HG03108 (cell line): ENCODE results near the gene DDI2.
"Not testable (repeated sequence)": the region's sequence is repeated elsewhere in the genome, so short reads cannot be mapped to it uniquely, and the experiment has no call there.

Experiments
- ATAC-seq: cut with Tn5 transposase; IDR thresholded peaks from one replicate; pipeline ENCODE4 v1.9.1; 2021; ENCODE audit warnings: moderate library complexity; ENCODE audit not compliant: unreplicated experiment

The DDI2 gene

DNA sequence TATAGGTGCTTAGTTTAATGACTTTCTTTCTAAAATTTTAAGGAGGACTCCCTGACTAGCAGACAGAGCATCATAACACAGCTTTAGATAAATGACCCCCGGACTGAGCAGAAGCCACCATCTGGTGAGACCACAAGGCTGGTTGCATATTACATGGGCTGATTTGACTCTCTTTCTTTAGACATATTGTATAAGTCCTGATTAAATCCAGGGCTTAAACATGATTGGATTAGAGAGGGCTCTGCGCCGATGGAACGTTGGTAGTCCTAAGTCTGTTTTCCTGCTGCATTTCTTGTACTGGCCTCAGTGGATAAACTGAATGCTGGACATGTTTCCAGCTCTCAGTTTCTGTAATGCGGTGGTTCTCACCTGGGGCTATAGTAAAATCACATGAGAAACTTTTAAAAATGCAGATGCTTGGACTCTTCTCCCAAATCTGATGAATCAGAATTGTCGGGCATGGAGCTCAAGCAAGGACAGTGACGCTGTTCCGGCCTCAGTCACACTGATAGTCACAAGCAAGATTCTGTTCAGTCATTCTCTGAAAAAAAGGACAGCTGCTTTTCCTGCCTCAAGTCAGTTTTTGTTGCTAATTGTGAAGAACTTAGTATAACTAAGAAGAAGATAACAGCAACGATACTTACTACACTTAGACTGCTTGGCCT, 16.6 kb downstream of the DDI2 start:
- no peak for ATAC-seq

DNA sequence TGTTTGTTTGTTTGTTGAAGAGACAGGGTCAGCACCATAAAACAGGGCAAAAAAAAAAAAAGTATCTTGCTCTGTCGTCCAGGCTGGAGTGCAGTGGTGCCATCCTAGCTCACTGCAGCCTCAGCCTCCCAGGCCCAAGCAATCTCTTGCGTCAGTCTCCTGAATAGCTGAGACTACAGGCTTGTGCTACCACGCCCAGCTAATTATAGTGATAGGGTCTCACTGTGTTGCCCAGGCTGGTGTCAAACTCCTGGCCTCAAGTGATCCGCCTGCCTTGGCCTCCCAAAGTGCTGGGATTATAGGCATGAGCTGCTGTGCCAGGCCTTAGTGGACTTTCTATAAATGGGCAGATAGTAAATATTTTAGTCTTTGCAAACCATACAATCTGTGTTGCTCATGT, 19.2 kb downstream of the DDI2 start:
- no peak for ATAC-seq

DNA sequence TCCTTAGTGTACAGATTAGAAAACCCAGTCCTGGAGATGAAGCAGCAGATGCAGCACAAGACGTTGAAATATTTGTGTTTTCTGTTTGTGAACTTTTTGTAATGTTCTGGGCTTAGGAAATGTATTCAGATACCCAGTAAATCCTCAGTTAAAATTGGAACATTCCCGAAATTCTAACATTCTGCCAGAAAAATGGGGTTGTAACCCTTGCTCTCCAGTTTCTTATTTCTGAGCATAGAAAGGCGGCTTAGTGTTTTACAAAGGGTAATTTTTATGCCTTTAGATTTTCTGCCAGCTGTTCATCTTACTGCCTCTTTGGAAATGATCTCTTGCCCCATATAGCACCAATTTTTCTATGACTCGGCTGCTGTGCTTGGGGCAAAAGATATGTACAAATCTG, 20.6 kb downstream of the DDI2 start:
- ATAC-seq = no peak

DNA sequence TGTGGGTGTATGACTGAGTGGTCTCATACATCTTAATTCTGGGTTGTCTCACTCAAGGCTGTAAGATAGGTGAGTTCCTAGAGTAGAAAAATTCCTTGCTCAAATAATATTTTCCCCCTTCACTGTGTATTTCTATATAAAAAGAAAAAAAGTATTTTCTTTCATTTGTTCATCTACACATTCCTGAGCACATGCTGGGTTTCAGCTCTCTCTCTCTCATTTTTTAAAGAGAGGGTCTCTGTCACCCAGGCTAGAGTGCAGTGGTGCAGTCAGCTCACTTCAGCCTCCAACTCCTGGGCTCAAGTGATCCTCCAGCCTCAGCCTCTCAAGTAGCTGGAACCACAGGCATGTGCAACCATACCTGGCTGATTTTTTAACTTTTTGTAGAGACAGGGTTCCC, 22.0 kb downstream of the DDI2 start:
- ATAC-seq = no peak

DNA sequence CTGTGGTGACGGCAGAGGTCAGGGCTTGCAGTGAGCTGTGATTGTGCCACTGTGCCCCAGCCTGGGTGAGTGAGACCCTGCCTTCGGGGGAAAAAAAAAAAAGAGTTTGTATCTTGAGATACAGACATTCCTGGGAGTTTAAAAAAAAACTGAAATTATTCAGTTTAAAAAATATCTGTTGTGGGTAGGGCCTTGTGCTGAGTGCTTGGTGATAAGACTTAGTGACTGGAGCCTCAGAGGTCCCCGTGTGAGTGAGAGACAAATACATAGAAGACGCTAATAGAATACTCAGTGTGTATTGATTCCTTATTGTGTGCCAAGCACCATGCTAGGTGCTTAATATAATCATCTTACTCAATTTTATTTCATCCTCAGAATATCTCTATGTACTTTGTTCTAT, 22.7 kb downstream of the DDI2 start:
- ATAC-seq = no peak

DNA sequence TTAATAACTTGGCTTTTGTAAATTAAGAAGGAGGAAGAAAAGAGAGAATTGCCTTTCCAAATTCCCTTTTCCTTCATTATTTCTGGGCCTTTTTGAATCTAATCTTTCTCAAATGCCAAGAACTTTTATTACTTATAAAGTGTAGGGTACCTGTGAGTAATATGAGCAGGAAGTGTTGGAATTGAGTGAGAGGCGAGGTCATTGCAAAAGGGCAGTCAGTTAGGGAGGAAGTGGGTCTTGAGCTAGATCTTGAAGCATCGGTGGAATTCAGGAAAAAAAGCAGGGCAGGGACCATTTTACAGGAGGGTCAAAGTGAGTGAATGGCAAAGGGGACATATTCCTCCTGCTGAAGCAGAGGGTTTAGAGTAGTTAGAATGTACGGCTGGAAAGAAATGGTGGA, 23.4 kb downstream of the DDI2 start:
- no peak for ATAC-seq

DNA sequence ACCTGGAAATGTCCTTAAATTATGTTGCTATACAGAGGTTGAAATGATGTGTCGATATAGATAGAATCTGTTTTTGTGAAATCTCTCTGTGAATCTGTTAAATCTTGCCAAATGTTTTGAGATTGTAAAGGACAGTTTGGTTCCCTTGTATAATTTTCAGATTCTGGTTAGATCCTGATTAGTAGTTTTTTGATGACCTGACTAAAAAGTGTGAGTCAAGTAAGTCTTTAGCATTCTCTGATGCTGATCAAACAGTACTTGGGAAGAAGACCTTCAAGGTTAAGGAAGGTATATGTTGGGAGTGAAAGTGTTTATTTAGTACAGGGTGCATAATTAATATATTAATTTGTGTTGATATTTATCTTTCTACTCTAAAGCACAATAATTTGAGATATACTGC, 32.7 kb downstream of the DDI2 start:
- ATAC-seq = no peak

DNA sequence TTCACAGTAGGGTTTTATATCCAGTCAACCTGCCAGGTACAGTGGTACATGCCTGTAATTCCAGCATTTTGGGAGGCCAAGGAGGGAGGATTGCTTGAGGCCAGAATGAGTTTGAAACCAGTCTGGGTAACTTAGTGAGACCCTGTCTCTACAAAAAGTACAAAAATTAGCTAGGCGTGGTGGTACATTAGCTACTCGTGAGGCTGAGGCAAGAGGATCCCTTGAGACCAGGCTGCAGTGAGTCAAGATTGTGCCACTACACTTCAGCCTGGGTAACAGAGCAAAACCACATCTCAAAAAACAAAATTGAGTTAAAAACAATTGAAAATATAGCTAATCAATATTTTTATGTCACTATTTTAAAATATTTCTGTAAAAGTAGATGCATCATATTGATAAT, 33.2 kb downstream of the DDI2 start:
- ATAC-seq = no peak

DNA sequence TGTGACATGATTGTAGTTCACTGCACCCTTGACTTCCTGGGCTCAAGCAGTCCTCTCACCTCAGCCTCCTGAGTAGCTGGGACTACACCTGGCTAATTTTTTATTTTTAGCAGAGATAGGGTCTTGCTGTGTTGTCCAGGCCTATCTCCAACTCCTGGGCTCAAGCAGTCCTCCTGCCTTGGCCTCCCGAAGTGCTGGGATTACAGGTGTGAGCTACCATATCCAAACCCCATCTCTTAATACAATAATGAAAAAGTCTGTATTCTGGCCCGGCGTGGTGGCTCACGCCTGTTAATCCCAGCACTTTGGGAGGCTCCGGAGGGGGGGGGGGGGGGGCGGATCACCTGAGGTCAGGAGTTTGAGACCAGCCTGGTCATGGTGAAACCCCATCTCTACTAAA, 34.9 kb downstream of the DDI2 start:
- ATAC-seq = not testable (repeated sequence)

DNA sequence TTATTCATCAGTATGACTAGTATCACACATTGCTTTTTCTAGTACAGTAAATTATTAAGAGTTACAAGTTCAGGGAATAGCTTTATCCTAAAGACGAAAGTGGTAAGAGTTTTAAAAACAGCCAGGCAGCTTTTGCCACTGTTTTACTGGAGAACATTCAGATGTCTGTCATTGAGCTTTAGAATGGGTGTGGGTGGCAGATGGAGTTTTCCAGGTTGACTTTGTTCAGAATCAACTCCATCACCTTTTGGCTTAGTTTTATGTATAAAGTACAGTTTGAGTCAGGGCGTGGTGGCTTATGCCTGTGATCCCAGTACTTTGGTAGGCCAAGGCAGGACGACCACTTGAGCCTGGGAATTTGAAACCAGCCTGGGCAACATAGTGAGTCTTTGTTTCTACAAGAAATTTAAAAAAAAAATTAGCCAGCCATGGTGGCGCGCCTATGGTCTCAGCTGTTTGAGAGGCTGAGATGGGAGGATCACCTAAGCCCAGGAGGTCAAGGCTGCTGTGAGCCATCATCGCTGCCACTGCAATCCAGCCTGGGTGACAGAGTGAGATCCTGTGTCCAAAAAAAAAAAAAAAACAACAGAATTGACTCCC, 36.9 kb downstream of the DDI2 start:
- ATAC-seq = no peak

DNA sequence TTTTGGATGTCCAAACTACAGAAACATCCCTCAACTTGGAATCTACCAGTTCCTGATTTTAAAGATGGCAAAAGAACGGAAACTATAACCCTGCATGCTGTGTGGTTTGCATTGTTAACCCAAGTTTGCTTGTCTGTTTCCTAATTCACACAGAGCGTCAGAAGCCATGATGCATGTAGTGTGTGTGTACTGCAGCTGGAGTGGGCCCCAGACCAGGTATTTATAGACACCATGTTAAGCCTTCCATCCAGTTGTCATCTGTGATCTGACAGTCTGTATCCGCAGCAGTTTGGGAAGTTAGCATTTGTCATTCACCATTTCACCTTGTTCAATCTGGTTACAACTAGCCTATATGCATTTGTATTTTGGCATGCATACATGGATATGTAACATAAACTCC, 39.2 kb downstream of the DDI2 start:
- ATAC-seq = no peak

DNA sequence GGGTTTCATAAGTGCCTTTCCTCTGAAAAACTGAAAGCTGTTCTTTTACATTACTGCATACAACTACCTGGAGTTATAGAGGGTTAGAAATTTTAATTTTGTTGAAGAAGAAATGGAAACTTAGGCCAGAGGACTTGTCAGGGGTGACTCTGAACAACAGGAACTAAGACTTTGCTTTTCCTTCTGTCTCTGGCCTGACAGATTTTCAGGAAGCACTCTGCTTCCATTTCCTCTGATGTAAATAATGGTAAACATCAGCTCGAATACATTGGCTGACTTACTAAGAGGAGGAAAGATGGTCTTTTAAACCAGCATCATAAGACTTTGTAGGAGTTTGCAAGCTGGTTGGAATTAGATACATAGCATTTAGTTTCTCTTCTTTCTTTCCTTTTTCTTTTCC, 39.8 kb downstream of the DDI2 start:
- ATAC-seq = no peak

DNA sequence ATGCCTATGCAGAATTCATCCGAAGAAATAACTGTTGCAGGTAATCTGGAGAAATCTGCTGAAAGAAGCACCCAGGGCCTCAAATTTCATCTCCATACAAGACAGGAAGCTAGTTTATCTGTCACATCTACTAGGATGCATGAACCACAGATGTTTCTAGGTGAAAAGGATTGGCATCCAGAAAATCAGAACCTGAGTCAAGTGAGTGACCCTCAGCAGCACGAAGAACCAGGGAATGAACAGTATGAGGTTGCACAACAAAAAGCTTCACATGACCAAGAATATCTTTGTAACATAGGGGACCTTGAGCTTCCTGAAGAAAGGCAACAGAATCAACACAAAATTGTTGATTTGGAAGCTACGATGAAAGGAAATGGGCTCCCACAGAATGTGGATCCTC, 42.9 kb downstream of the DDI2 start:
- ATAC-seq = no peak

DNA sequence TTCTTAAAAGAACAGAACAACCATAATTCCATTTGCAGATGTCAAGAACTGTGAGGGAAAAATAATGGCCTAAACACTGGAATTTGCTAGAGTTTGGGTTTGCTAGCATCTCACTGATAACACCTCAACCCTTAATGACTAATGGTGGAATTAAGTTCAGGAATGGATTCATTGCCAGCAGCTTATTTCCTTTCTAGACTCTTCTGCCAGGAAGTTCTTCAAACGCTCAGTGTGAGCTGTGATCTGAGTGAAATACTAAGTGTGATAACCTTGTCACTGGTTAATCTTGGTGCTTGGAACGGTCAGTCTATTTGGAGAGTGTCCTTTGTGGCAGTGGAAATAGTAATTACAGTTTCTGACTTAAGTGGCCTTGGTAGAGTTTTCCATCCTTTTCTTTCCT, 45.2 kb downstream of the DDI2 start:
- ATAC-seq = no peak

DNA sequence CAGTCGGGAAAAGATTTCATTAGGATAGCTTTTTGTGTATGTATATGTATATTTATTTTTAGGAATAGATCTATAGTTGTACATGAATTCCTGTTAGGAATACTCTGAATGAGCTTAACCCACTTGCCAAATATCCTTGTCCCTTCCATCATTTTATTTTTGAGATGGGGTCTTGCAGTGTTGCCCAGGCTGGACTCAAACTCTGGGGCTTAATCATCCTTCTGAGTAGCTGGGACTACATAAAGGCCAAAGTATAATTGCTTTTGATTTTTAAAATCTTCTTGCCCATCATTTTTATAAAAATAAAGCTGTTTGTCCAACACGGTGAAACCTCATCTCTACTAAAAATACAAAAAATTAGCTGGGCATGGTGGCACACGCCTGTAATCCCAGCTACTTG, 46.7 kb downstream of the DDI2 start:
- no peak for ATAC-seq

DNA sequence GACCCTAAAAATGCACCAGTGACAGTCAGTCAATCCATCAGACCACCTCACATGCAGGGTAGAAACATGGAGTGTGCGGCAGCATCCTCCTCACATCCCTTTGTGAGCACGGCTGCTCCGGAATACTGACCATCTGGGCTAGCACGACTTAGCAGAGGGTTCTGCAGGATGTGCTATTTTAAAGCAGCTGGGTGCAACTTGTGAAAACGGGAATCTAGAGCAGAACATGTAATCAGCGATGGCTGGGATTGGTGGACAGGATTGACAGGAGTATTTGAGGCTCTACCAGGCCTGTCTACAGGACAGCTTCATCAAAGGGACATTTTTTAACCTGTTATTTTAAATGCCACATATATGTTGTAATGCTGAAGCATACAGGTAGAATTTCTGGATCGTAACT, 50.1 kb downstream of the DDI2 start:
- no peak for ATAC-seq

DNA sequence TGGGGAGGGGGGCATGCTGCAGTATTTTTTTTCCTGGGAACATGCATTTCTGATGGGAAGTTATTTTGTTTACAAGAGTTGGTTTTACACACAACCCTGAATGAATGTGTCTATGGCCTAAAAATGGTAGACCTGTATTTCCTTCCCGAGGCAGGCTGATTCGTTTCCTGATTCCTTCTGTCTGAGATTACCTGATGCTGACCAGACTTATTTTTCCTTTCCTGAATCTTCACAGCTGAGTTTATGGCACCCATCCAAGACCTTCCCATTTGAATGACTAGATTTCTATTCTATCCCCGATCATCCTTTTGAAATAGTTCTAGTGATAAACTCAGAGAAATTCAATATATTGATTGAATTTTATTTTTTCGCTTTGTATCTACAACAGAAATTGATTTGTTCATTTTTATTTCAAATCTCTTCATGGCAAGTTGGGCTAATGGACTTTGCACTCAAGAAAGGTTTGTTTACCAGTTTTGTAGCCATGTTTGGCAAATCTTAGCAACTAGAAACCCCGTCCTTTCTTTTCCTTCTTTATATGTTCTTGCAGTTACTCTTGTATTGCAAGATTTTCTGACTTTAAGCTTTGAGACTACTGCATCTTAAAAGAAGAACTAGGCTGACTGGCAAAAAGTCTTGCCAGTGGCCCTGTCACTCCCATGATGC, 51.0 kb downstream of the DDI2 start:
- no peak for ATAC-seq

DNA sequence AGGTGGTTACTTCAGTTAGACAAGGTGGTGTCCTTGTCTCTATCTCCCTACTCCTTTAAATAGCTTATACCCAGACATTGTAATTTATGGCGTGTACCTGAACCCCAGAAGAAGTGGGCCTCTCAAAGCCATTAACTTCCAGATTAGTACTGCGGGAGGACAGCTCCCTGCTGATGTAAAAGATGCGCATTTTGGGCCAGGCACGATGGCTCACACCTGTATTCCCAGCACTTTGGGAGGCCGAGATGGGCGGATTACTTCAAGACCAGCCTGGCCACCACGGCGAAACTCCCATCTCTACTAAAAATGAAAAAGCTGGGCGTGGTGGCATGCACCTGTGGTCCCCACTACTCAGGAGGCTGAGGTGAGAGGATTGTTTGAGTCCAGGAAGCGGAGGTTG, 51.8 kb downstream of the DDI2 start:
- no peak for ATAC-seq

DNA sequence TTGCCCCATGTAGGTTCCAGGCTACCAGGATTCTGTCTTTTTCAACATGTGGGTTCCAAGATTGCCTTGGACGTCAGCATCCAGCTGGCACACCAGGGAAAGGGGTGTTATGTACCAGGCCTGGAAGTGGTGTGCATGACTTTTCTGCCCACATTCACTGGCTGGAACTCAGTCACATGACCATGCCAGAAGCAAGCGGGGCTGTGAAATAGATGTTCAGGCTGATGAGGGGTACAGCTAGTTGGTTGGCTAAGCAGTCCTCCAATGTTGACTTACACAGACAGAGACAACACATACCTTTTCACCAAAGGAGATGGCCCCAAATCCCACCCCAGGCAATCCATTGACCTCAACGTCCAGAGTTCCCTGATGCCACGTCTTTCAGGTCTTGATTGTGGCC, 52.6 kb downstream of the DDI2 start:
- ATAC-seq = no peak

DNA sequence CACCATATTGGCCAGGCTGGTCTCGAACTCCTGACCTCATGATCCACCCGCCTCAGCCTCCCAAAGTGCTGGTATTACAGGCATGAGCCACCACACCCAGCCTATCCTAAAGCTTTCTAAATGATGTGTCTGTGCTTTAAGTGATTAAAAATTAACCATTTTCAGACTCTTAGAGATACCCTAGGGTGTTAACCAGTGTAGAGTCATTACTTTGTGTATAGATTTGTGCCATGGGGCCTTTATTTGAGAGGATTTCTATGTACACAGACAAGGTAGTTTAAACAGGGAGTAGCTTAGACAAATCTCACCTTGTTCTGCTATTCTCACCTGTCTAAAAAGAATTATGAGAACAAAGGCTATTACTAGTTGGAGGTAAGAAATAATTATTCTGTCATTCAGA, 54.2 kb downstream of the DDI2 start:
- ATAC-seq = no peak

DNA sequence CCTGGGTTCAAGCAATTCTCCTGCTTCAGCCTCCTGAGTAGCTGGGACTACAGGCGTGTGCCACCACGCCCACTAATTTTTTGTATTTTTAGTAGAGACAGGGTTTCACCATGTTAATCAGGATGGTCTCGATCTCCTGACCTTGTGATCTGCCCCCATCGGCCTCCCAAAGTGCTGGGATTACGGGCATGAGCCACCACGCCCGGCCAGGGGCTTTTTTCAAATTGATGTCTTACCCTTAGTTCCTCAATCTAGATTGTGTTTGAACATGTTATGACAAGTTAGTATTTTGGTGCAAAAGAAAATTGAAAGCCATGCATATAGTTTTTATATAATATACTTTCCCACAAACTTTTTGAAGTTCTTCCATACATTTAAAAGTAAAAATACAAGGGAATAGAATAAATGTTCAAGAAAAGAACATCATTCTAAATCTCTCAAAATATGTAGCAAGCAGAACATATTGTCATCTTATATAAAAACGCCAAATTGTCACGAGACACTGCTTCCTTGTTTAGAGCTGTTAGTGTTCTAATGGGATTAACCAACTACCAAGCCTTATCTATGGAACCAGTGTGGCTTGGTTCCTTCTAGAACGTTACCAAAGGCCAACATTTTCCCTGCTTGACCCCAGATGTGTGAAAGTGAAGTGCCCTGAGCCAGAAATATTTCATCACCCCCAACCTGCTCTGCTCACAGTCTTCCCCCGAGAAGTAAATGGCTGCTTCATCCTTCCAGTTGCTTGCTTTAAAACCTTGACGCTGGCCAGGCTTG, 57.3 kb downstream of the DDI2 start:
- no peak for ATAC-seq

DNA sequence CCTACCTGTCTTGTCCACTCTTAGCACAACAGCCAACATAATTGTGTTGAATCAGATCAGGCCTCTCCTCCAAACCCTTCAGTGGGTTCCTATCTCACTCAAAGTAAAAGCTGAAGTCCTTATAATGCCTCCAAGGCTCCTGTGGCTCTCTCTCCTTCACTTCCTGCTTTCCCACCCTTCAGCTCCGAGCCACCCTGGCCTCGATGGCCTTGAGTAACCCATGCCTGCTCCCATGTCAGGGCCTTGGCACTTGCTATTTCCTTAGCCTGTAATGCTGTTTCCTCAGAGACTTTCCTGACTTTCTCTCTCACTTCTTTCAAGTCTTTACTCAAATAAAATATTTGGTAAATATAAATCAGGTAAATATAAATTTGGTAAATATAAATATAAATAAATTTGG, 58.8 kb downstream of the DDI2 start:
- ATAC-seq = no peak
